Prostate gland (tissue), 2 donors: ENCODE data around the gene CUL1.

Experiments used
- POLR2AphosphoS5 ChIP-seq: sonication (generic); formaldehyde crosslinking; IDR thresholded peaks from one replicate; pipeline ENCODE4 v1.6.1; 2017; ENCODE audit warnings: antibody characterized with exemption
- TF ChIP-seq, protein P1 (sequence below), 4 experiments: fragments of 200-600 bp in 2 of 4; fragments of 450-650 bp in 2 of 4; sonication (generic) in 2 of 4; IDR thresholded peaks; 1 replicate in 3 of 4; 2 replicates in 1 of 4; pipeline ENCODE4 v1.5.1; 2016 to 2019; ENCODE audit warnings: antibody characterized with exemption in 4 of 4, mild to moderate bottlenecking in 2 of 4, moderate library complexity in 2 of 4

DNA sequence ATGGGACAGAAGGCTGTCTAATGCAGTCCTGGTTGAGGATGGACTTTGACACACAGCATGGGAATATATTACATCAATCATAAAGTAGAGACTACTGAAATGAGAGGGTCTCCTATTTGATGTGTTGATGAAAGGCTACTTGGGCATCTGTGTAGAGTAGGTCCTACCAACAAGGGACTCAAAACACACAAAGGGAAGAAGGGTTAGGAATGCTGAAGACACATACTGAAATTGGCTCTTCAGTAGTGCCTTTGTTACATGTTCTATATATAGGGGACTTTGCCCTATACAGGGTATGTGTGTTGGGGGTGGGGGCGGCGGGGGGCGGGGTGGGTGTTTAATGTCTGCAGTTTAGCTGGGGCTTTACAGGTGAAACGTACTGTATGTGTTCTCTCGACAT is 7.7 kb downstream of the CUL1 start:
- TF ChIP-seq POLR2AphosphoS5 = no peak
- TF ChIP-seq, protein P1, sequence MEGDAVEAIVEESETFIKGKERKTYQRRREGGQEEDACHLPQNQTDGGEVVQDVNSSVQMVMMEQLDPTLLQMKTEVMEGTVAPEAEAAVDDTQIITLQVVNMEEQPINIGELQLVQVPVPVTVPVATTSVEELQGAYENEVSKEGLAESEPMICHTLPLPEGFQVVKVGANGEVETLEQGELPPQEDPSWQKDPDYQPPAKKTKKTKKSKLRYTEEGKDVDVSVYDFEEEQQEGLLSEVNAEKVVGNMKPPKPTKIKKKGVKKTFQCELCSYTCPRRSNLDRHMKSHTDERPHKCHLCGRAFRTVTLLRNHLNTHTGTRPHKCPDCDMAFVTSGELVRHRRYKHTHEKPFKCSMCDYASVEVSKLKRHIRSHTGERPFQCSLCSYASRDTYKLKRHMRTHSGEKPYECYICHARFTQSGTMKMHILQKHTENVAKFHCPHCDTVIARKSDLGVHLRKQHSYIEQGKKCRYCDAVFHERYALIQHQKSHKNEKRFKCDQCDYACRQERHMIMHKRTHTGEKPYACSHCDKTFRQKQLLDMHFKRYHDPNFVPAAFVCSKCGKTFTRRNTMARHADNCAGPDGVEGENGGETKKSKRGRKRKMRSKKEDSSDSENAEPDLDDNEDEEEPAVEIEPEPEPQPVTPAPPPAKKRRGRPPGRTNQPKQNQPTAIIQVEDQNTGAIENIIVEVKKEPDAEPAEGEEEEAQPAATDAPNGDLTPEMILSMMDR (IDR thresholded peaks at IDR 0.05) = no peak
